PC-3 (cell line): ENCODE results near the gene TENM4. TPM values are rescaled to one million over a fixed set of nuclear protein-coding genes. Genes with fewer than 3 reads are reported as not detected.
"Not testable (repeated sequence)": the region's sequence is repeated elsewhere in the genome, so short reads cannot be mapped to it uniquely, and the experiment has no call there.

ENCODE experiments used
- ATAC-seq: fragments of 200-7000 bp; cut with Tn5 transposase; 2 replicates; pipeline ENCODE4 v1.9.1; 2020; ENCODE audit warnings: mild to moderate bottlenecking, moderate library complexity
- BruUV-seq: library from RNA; stranded (reverse); fragments of 400-500 nt; replicated peaks from 2 replicates; lab custom pipeline; 2021; lab: Mats Ljungman, UMichigan
- CTCF ChIA-PET: fragments of 300-600 bp; sonication (Branson Sonifier 250); formaldehyde crosslinking; loops from one replicate; lab custom pipeline; 2022; ENCODE audit warnings: antibody characterized with exemption; lab: Charles Lee
- POLR2A ChIA-PET: fragments of 300-600 bp; sonication (Branson Sonifier 250); formaldehyde crosslinking; loops from one replicate; lab custom pipeline; 2022; ENCODE audit warnings: antibody characterized with exemption; ENCODE audit not compliant: unreplicated experiment; lab: Charles Lee
- DNase-seq: peaks from one replicate; pipeline ENCODE4 v3.0.0-alpha.2; 2015
- H2AFZ ChIP-seq: fragments of 300-600 bp; sonication (generic); 2 replicates; pipeline ENCODE4 v1.6.0; 2016; ENCODE audit warnings: antibody characterized with exemption, low read length
- H3F3A ChIP-seq: fragments of 300-600 bp; sonication (generic); one replicate; pipeline ENCODE4 v1.6.0; 2017; ENCODE audit warnings: antibody characterized with exemption, low read length, control low read depth, mild to moderate bottlenecking; ENCODE audit not compliant: unreplicated experiment
- H3K27ac ChIP-seq: fragments of 300-600 bp; sonication (generic); 2 replicates; pipeline ENCODE4 v1.5.1; 2016; ENCODE audit warnings: mild to moderate bottlenecking, low read length
- H3K27me3 ChIP-seq: fragments of 300-600 bp; sonication (generic); 2 replicates; pipeline ENCODE4 v1.6.1; 2016; ENCODE audit warnings: low read length, mixed read lengths
- H3K36me3 ChIP-seq: fragments of 300-600 bp; sonication (generic); 2 replicates; pipeline ENCODE4 v1.6.1; 2016; ENCODE audit warnings: low read depth, mixed run types, low read length, mixed read lengths
- H3K4me1 ChIP-seq: fragments of 300-600 bp; sonication (generic); 2 replicates; pipeline ENCODE4 v1.5.1; 2016; ENCODE audit warnings: low read length; ENCODE audit not compliant: insufficient read depth
- H3K4me2 ChIP-seq: fragments of 300-600 bp; sonication (generic); 2 replicates; pipeline ENCODE4 v1.6.0; 2016; ENCODE audit warnings: low read length
- H3K4me3 ChIP-seq: fragments of 300-600 bp; sonication (generic); 2 replicates; pipeline ENCODE4 v1.5.1; 2016; ENCODE audit warnings: mild to moderate bottlenecking, low read length, mixed read lengths
- H3K79me2 ChIP-seq: fragments of 300-600 bp; sonication (generic); 2 replicates; pipeline ENCODE4 v1.6.1; 2017; ENCODE audit warnings: low read length, mixed read lengths
- H3K9ac ChIP-seq: fragments of 300-600 bp; sonication (generic); 2 replicates; pipeline ENCODE4 v1.6.0; 2016; ENCODE audit warnings: mild to moderate bottlenecking, low read length
- H3K9me2 ChIP-seq: fragments of 300-600 bp; sonication (generic); replicated peaks from 2 replicates; pipeline ENCODE4 v1.6.1; 2016; ENCODE audit warnings: mixed run types, low read length, mixed read lengths
- H3K9me3 ChIP-seq: fragments of 300-600 bp; sonication (generic); 2 replicates; pipeline ENCODE4 v1.6.1; 2016; ENCODE audit warnings: low read length, mixed read lengths
- H4K20me1 ChIP-seq: fragments of 300-600 bp; sonication (generic); 2 replicates; pipeline ENCODE4 v1.6.1; 2016; ENCODE audit warnings: low read length, mixed read lengths
- EZH2 ChIP-seq: fragments of 300-600 bp; sonication (generic); IDR thresholded peaks from one replicate; pipeline ENCODE4 v1.6.1; 2017; ENCODE audit warnings: antibody characterized with exemption, mild to moderate bottlenecking, low read length; ENCODE audit not compliant: unreplicated experiment
- EZH2phosphoT487 ChIP-seq: fragments of 300-600 bp; sonication (generic); IDR thresholded peaks from 2 replicates; pipeline ENCODE4 v1.6.1; 2018; ENCODE audit warnings: mild to moderate bottlenecking, antibody characterized with exemption, low read length, borderline replicate concordance
- intact Hi-C: fragments of 100-400 bp; cut with micrococcal nuclease; formaldehyde crosslinking; loops from 2 replicates; pipeline ENCODE4 v1.9.0; 2023
- total RNA-seq: library from RNA; depleted of rRNA; stranded (reverse); fragments of >200 nt; gene quantifications from 2 replicates; pipeline ENCODE4 v1.2.3, GENCODE V29; 2014
- TF ChIP-seq, protein P1 (sequence below): fragments of 300-600 bp; sonication (generic); conservative IDR thresholded peaks from 2 replicates; pipeline ENCODE4 v1.5.1; 2017; ENCODE audit warnings: antibody characterized with exemption, low read depth, mild to moderate bottlenecking, low read length

TENM4 gene
- total RNA-seq, 1 experiment from 2014 or later, result 19.7 TPM

DNA sequence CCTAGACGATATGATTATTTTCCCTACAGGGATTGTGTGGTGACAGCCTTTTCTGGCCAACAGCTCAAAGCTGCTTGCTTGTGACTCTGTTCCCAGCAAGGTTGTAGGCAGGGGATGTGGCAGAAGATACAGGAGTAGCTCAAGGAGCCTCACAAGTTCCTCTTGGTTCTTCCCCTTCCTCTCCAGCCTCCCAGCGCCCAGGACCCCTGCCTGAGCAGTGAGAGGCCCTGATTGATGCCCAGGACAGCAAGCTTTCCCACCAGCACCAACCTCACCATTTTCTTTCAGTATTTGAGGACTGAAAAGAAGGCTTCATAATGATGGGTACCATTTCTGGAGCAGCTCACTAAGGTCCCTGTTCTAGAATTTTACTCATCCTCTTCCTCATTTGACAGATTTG lies 248.0 kb downstream of the TENM4 start:
- DNase-seq (no peak), ATAC-seq (no peak)
- H3K27ac ChIP-seq, result no peak overlapping the region
- ChIA-PET POLR2A (no interaction called here), CTCF (no interaction called here)
- BruUV-seq, result no TSS peak
- H3K4me2 ChIP-seq, result no peak overlapping the region
- H3F3A ChIP-seq, result no peaks in the 10 kb centered on the region
- TF ChIP-seq, protein P1, sequence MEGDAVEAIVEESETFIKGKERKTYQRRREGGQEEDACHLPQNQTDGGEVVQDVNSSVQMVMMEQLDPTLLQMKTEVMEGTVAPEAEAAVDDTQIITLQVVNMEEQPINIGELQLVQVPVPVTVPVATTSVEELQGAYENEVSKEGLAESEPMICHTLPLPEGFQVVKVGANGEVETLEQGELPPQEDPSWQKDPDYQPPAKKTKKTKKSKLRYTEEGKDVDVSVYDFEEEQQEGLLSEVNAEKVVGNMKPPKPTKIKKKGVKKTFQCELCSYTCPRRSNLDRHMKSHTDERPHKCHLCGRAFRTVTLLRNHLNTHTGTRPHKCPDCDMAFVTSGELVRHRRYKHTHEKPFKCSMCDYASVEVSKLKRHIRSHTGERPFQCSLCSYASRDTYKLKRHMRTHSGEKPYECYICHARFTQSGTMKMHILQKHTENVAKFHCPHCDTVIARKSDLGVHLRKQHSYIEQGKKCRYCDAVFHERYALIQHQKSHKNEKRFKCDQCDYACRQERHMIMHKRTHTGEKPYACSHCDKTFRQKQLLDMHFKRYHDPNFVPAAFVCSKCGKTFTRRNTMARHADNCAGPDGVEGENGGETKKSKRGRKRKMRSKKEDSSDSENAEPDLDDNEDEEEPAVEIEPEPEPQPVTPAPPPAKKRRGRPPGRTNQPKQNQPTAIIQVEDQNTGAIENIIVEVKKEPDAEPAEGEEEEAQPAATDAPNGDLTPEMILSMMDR, result no peak
- TF ChIP-seq EZH2phosphoT487 (no peak), EZH2 (no peak)
- no peaks in the 10 kb centered on the region for H3K79me2 ChIP-seq
- no peaks in the 10 kb centered on the region for H4K20me1 ChIP-seq
- no peaks in the 10 kb centered on the region for H3K9me2 ChIP-seq
- H3K9ac ChIP-seq, result no peak overlapping the region
- H3K4me3 ChIP-seq, result no peak overlapping the region
- H3K36me3 ChIP-seq, result no peaks in the 10 kb centered on the region
- H2AFZ ChIP-seq, result no peak overlapping the region
- H3K4me1 ChIP-seq, result no peaks in the 10 kb centered on the region
- H3K27me3 ChIP-seq, result peaks cover 53% of the 10 kb centered on the region
- H3K9me3 ChIP-seq, result no peaks in the 10 kb centered on the region
- intact Hi-C loops, result no loop called here

DNA sequence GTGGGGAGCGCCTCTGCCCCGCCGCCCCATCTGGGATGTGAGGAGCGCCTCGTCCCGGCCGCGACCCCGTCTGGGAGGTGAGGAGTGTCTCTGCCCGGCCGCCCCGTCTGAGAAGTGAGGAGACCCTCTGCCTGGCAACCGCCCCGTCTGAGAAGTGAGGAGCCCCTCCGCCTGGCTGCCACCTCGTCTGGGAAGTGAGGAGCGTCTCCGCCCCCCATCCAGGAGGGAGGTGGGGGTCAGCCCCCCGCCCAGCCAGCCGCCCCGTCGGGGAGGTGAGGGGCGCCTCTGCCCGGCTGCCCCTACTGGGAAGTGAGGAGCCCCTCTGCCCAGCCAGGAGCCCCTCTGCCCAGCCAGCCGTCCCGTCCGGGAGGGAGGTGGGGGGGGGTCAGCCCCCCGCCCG lies 249.1 kb downstream of the TENM4 start:
- H3K36me3 ChIP-seq, POLR2A ChIA-PET, H3K4me2 ChIP-seq, intact Hi-C loops, H2AFZ ChIP-seq, H3K27ac ChIP-seq, H3K79me2 ChIP-seq, H3K9me2 ChIP-seq, ATAC-seq, DNase-seq, H3K9me3 ChIP-seq, H4K20me1 ChIP-seq, H3K4me1 ChIP-seq, H3F3A ChIP-seq, H3K9ac ChIP-seq, H3K4me3 ChIP-seq, BruUV-seq, CTCF ChIA-PET: not testable (repeated sequence)
- peaks cover 57% of the 10 kb centered on the region for H3K27me3 ChIP-seq

DNA sequence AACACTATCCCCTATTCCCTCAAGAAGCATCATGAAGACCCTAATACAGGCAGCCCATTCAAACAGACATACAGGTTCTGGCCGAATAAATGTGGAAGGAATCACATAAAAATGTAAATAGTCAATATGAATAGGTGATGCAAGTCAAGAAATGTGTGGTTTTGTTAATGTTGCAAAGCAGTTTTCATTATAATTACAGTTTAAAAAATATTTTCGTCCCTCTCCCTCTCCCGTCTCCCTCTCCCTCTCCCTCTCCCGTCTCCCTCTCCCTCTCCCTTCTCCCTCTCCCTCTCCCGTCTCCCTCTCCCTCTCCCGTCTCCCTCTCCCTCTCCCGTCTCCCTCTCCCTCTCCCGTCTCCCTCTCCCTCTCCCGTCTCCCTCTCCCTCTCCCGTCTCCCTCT lies 250.3 kb downstream of the TENM4 start:
- DNase-seq, POLR2A ChIA-PET, H3K4me2 ChIP-seq, H3K9ac ChIP-seq, intact Hi-C loops, H3K4me3 ChIP-seq, H3K9me2 ChIP-seq, H2AFZ ChIP-seq, H3K4me1 ChIP-seq, ATAC-seq, BruUV-seq, H3K79me2 ChIP-seq, H4K20me1 ChIP-seq, H3K27ac ChIP-seq, H3K36me3 ChIP-seq, CTCF ChIA-PET, H3F3A ChIP-seq, H3K9me3 ChIP-seq: not testable (repeated sequence)
- peaks cover 59% of the 10 kb centered on the region; the same call in 1 of the 2 replicates for H3K27me3 ChIP-seq

DNA sequence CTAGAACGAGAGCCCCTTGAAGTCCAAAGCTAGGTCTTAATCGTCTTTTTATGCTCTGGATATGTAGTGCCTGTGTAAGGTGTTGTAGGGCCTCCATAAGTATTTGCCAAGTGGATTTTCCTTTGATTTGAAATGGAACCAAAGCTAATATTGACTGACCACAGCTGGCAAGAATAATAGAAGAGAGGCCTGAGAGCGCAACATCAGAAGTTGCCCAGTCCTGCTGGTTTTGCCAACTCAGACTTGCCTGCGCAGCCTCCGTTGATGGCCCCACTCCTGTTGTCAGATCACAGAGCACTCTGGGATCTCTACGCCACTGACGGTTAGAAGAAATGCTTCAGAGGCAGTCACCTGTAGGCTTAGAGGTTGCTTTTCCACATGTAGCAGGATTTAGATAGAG lies 251.2 kb downstream of the TENM4 start:
- H3K9me2 ChIP-seq, result no peaks in the 10 kb centered on the region
- no peaks in the 10 kb centered on the region for H3F3A ChIP-seq
- no peak overlapping the region for H3K4me2 ChIP-seq
- intact Hi-C loops, result no loop called here
- no peaks in the 10 kb centered on the region for H3K36me3 ChIP-seq
- ATAC-seq (no peak), DNase-seq (no peak)
- no peaks in the 10 kb centered on the region for H4K20me1 ChIP-seq
- no peak overlapping the region for H3K4me3 ChIP-seq
- ChIA-PET POLR2A (no interaction called here), CTCF (no interaction called here)
- no peaks in the 10 kb centered on the region for H3K4me1 ChIP-seq
- H2AFZ ChIP-seq, result no peak overlapping the region
- H3K9me3 ChIP-seq, result no peaks in the 10 kb centered on the region
- no peak overlapping the region for H3K27ac ChIP-seq
- TF ChIP-seq EZH2phosphoT487 (no peak), EZH2 (no peak)
- TF ChIP-seq, protein P1, result no peak
- H3K9ac ChIP-seq, result no peak overlapping the region
- H3K27me3 ChIP-seq, result peaks cover 59% of the 10 kb centered on the region; the same call in 1 of the 2 replicates
- no TSS peak for BruUV-seq
- H3K79me2 ChIP-seq, result no peaks in the 10 kb centered on the region
